NCI-H1417 treated with DMSO at 0.1 percent for 48 hours (cell line): ENCODE results near the gene CHST13.
"Not testable (repeated sequence)": the region's sequence is repeated elsewhere in the genome, so short reads cannot be mapped to it uniquely, and the experiment has no call there.

ENCODE experiments used
- DNase-seq: peaks from one replicate; lab custom pipeline; 2025; lab: John Stamatoyannopoulos, UW

CHST13 gene

GRCh38 chr3:126525853-126526667, 2.1 kb downstream of the CHST13 start:
- DNase-seq = no peak

GRCh38 chr3:126526668-126527005, 2.7 kb downstream of the CHST13 start:
- no peak for DNase-seq

GRCh38 chr3:126527006-126527405, 3.1 kb downstream of the CHST13 start:
- no peak for DNase-seq

GRCh38 chr3:126527455-126528211, 3.7 kb downstream of the CHST13 start:
- DNase-seq = no peak

- DNase-seq = no peak
These were observed 4.5 kb downstream of the CHST13 start for GRCh38 chr3:126528419-126528799.

GRCh38 chr3:126528800-126529541, 5.0 kb downstream of the CHST13 start:
- no peak for DNase-seq

GRCh38 chr3:126529585-126530170, 5.7 kb downstream of the CHST13 start:
- no peak for DNase-seq

GRCh38 chr3:126530171-126531050, 6.5 kb downstream of the CHST13 start:
- no peak for DNase-seq

GRCh38 chr3:126531051-126531330, 7.0 kb downstream of the CHST13 start:
- DNase-seq = no peak

- DNase-seq = no peak
These were observed 9.6 kb downstream of the CHST13 start for GRCh38 chr3:126533506-126533905.

- not testable (repeated sequence) for DNase-seq
These were observed 10.8 kb downstream of the CHST13 start for GRCh38 chr3:126534716-126535115.

GRCh38 chr3:126535636-126536035, 11.7 kb downstream of the CHST13 start:
- DNase-seq = no peak

GRCh38 chr3:126536126-126536525, 12.2 kb downstream of the CHST13 start:
- no peak for DNase-seq

GRCh38 chr3:126537116-126537729, 13.3 kb downstream of the CHST13 start:
- no peak for DNase-seq

GRCh38 chr3:126537730-126538281, 13.9 kb downstream of the CHST13 start:
- no peak for DNase-seq

- no peak for DNase-seq
These were observed 14.4 kb downstream of the CHST13 start for GRCh38 chr3:126538316-126538715.

- no peak for DNase-seq
These were observed 15.0 kb downstream of the CHST13 start for GRCh38 chr3:126538966-126539365.

- DNase-seq = no peak
These were observed 15.7 kb downstream of the CHST13 start for GRCh38 chr3:126539558-126540250.

- DNase-seq = no peak
These were observed 16.4 kb downstream of the CHST13 start for GRCh38 chr3:126540342-126540849.
